MM.1S (cell line): ENCODE measurements around the gene MRNIP.

Experiments
- DNase-seq: peaks from one replicate; pipeline ENCODE4 v3.0.0-alpha.2; 2015
- H2AFZ ChIP-seq: fragments of 300-600 bp; sonication (generic); 2 replicates; pipeline ENCODE4 v1.6.0; 2016; ENCODE audit warnings: antibody characterized with exemption, low read length
- H3F3A ChIP-seq: fragments of 300-600 bp; sonication (generic); 2 replicates; pipeline ENCODE4 v1.6.1; 2016; ENCODE audit warnings: mild to moderate bottlenecking, antibody characterized with exemption, low read length, moderate library complexity, mixed read lengths; ENCODE audit not compliant: insufficient read depth
- H3K27ac ChIP-seq: fragments of 300-600 bp; sonication (generic); 2 replicates; pipeline ENCODE4 v1.5.1; 2016; ENCODE audit warnings: mild to moderate bottlenecking, low read length
- H3K27me3 ChIP-seq: fragments of 300-600 bp; sonication (generic); replicated peaks from 2 replicates; pipeline ENCODE4 v1.6.0; 2016; ENCODE audit warnings: low read length; ENCODE audit not compliant: insufficient read depth
- H3K36me3 ChIP-seq: fragments of 300-600 bp; sonication (generic); replicated peaks from 2 replicates; pipeline ENCODE4 v1.6.1; 2016; ENCODE audit warnings: mild to moderate bottlenecking, low read length, mixed read lengths; ENCODE audit not compliant: insufficient read depth
- H3K4me1 ChIP-seq: fragments of 300-600 bp; sonication (generic); 2 replicates; pipeline ENCODE4 v1.6.1; 2016; ENCODE audit warnings: low read length, mixed read lengths
- H3K4me2 ChIP-seq: fragments of 300-600 bp; sonication (generic); 2 replicates; pipeline ENCODE4 v1.6.0; 2016; ENCODE audit warnings: low read depth, low read length
- H3K4me3 ChIP-seq: fragments of 300-600 bp; sonication (generic); 2 replicates; pipeline ENCODE4 v1.5.1; 2016; ENCODE audit warnings: low read length, mixed read lengths
- H3K79me2 ChIP-seq: fragments of 300-600 bp; sonication (generic); 2 replicates; pipeline ENCODE4 v1.6.1; 2016; ENCODE audit warnings: mixed run types, low read length, mixed read lengths
- H3K9ac ChIP-seq: fragments of 300-600 bp; sonication (generic); 2 replicates; pipeline ENCODE4 v1.6.1; 2016; ENCODE audit warnings: low read length, mixed read lengths
- H3K9me2 ChIP-seq: fragments of 300-600 bp; sonication (generic); replicated peaks from 2 replicates; pipeline ENCODE4 v1.6.1; 2016; ENCODE audit warnings: mild to moderate bottlenecking, low read length, mixed read lengths; ENCODE audit not compliant: insufficient read depth
- H3K9me3 ChIP-seq: fragments of 300-600 bp; sonication (generic); replicated peaks from 2 replicates; pipeline ENCODE4 v1.6.1; 2016; ENCODE audit warnings: mild to moderate bottlenecking, low read length, mixed read lengths; ENCODE audit not compliant: insufficient read depth
- H4K20me1 ChIP-seq: fragments of 300-600 bp; sonication (generic); 2 replicates; pipeline ENCODE4 v1.6.1; 2016; ENCODE audit warnings: mild to moderate bottlenecking, low read length, moderate library complexity, mixed read lengths; ENCODE audit not compliant: insufficient read depth
- CTCF ChIP-seq: fragments of 300-600 bp; sonication (generic); IDR thresholded peaks from 2 replicates; pipeline ENCODE4 v1.5.1; 2016; ENCODE audit warnings: antibody characterized with exemption, low read length, mixed read lengths
- EZH2 ChIP-seq: fragments of 300-600 bp; sonication (generic); optimal IDR thresholded peaks from 2 replicates; pipeline ENCODE3; 2017; ENCODE audit warnings: low read depth, mild to moderate bottlenecking, antibody characterized with exemption, low read length, mixed read lengths
- EZH2phosphoT487 ChIP-seq: fragments of 300-600 bp; sonication (generic); IDR thresholded peaks from 2 replicates; pipeline ENCODE4 v1.6.1; 2018; ENCODE audit warnings: antibody characterized with exemption, low read length

The MRNIP gene

GRCh38 chr5:179795863-179796833 is 62.5 kb downstream of the MRNIP start:
- Histone ChIP-seq H3K9ac (peak overlapping the region; percentile 92), H3F3A (peaks cover 29% of the 10 kb centered on the region), H3K27ac (peak overlapping the region; percentile 79), H3K4me1 (peaks cover 14% of the 10 kb centered on the region; the same call in 1 of the 2 replicates), H3K36me3 (peaks cover 6% of the 10 kb centered on the region; the same call in 1 of the 2 replicates), H3K4me3 (peak overlapping the region; percentile 90), H3K9me3 (no peaks in the 10 kb centered on the region), H3K27me3 (no peaks in the 10 kb centered on the region), H3K9me2 (no peaks in the 10 kb centered on the region), H4K20me1 (no peaks in the 10 kb centered on the region), H3K79me2 (peaks cover 16% of the 10 kb centered on the region), H2AFZ (peak overlapping the region; percentile 83), H3K4me2 (peak overlapping the region; percentile 96)
- peak; percentile 86 for DNase-seq
- TF ChIP-seq CTCF (peak; percentile 55), EZH2 (no peak)

- peak; percentile 40 for DNase-seq
- Histone ChIP-seq H3K9ac (peak overlapping the region; percentile 92), H3K27me3 (no peaks in the 10 kb centered on the region), H3K4me2 (peak overlapping the region; percentile 96), H3K4me3 (peak overlapping the region; percentile 90), H3K9me2 (no peaks in the 10 kb centered on the region), H3K9me3 (no peaks in the 10 kb centered on the region), H3K27ac (peak overlapping the region; percentile 79; the same call in 1 of the 2 replicates), H3K36me3 (peaks cover 6% of the 10 kb centered on the region; the same call in 1 of the 2 replicates), H2AFZ (peak overlapping the region; percentile 83), H4K20me1 (no peaks in the 10 kb centered on the region), H3K4me1 (peaks cover 14% of the 10 kb centered on the region; the same call in 1 of the 2 replicates), H3K79me2 (peaks cover 12% of the 10 kb centered on the region), H3F3A (peaks cover 29% of the 10 kb centered on the region)
- no peak for TF ChIP-seq CTCF
- no peak for TF ChIP-seq EZH2phosphoT487
- TF ChIP-seq EZH2 = no peak
Observed at GRCh38 chr5:179795049-179795862, 63.4 kb downstream of the MRNIP start.

- Histone ChIP-seq H3K4me3 (peak overlapping the region; percentile 90; the same call in 1 of the 2 replicates), H3K9me2 (no peaks in the 10 kb centered on the region), H3K36me3 (peaks cover 3% of the 10 kb centered on the region; the same call in 1 of the 2 replicates), H3K79me2 (peaks cover 12% of the 10 kb centered on the region), H3K27ac (peak overlapping the region; percentile 79; the same call in 1 of the 2 replicates), H3K9me3 (no peaks in the 10 kb centered on the region), H3K27me3 (no peaks in the 10 kb centered on the region), H3F3A (peaks cover 29% of the 10 kb centered on the region), H2AFZ (no peak overlapping the region), H3K4me2 (peak overlapping the region; percentile 96), H3K9ac (peak overlapping the region; percentile 92; the same call in 1 of the 2 replicates), H3K4me1 (peaks cover 14% of the 10 kb centered on the region; the same call in 1 of the 2 replicates), H4K20me1 (no peaks in the 10 kb centered on the region)
- TF ChIP-seq CTCF (no peak), EZH2phosphoT487 (no peak), EZH2 (no peak)
- no peak for DNase-seq
Observed at GRCh38 chr5:179794575-179794974, 64.0 kb downstream of the MRNIP start.
